NB4 (cell line): ENCODE measurements around the gene LAMB3.

ENCODE experiments used
- DNase-seq: peaks from one replicate; pipeline ENCODE4 v3.0.0; 2010; ENCODE audit warnings: low read depth
- H3K4me3 ChIP-seq: one replicate; pipeline ENCODE4 v1.5.1; 2011; ENCODE audit warnings: mild to moderate bottlenecking, low read depth, low read length, moderate library complexity
- MYC ChIP-seq: IDR thresholded peaks from 2 replicates; pipeline ENCODE4 v1.6.1; 2011; ENCODE audit warnings: low read depth, low read length
- POLR2A ChIP-seq: IDR thresholded peaks from 2 replicates; pipeline ENCODE4 v1.6.1; 2011; ENCODE audit warnings: mild to moderate bottlenecking; ENCODE audit not compliant: insufficient read length; ENCODE audit errors: extremely low read depth
- TF ChIP-seq, protein P1 (sequence below): IDR thresholded peaks from one replicate; pipeline ENCODE4 v1.5.1; 2012; ENCODE audit warnings: low read depth, low read length
- TF ChIP-seq, protein P2 (sequence below): IDR thresholded peaks from 2 replicates; pipeline ENCODE4 v1.6.1; 2011; ENCODE audit warnings: low read depth, low read length

LAMB3 gene

DNA sequence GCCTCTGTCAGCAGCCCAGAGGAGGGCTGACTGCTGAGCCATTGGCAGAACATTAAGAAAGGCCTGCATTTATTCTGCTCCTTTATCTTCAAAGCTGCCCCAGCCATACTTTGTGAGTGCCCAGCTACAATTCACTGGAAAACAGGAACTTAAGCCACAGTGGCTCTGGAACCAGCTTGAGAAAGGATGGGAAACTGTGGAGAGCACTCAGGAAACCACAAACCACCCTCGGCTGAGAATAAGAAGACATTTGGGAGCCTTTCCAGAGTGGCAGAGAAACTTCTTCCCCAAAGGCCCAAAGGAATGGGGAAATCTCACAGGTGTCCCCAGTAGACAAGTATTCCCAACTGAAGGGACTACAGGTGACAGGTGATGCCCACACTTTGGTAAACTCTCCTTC is 1.8 kb downstream of the LAMB3 start:
- DNase-seq: peak; percentile 79
- no peak for TF ChIP-seq MYC
- TF ChIP-seq, protein P1, sequence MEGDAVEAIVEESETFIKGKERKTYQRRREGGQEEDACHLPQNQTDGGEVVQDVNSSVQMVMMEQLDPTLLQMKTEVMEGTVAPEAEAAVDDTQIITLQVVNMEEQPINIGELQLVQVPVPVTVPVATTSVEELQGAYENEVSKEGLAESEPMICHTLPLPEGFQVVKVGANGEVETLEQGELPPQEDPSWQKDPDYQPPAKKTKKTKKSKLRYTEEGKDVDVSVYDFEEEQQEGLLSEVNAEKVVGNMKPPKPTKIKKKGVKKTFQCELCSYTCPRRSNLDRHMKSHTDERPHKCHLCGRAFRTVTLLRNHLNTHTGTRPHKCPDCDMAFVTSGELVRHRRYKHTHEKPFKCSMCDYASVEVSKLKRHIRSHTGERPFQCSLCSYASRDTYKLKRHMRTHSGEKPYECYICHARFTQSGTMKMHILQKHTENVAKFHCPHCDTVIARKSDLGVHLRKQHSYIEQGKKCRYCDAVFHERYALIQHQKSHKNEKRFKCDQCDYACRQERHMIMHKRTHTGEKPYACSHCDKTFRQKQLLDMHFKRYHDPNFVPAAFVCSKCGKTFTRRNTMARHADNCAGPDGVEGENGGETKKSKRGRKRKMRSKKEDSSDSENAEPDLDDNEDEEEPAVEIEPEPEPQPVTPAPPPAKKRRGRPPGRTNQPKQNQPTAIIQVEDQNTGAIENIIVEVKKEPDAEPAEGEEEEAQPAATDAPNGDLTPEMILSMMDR: no peak
- no peak for TF ChIP-seq POLR2A
- TF ChIP-seq, protein P2, sequence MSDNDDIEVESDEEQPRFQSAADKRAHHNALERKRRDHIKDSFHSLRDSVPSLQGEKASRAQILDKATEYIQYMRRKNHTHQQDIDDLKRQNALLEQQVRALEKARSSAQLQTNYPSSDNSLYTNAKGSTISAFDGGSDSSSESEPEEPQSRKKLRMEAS: no peak
- no peak overlapping the region for H3K4me3 ChIP-seq

DNA sequence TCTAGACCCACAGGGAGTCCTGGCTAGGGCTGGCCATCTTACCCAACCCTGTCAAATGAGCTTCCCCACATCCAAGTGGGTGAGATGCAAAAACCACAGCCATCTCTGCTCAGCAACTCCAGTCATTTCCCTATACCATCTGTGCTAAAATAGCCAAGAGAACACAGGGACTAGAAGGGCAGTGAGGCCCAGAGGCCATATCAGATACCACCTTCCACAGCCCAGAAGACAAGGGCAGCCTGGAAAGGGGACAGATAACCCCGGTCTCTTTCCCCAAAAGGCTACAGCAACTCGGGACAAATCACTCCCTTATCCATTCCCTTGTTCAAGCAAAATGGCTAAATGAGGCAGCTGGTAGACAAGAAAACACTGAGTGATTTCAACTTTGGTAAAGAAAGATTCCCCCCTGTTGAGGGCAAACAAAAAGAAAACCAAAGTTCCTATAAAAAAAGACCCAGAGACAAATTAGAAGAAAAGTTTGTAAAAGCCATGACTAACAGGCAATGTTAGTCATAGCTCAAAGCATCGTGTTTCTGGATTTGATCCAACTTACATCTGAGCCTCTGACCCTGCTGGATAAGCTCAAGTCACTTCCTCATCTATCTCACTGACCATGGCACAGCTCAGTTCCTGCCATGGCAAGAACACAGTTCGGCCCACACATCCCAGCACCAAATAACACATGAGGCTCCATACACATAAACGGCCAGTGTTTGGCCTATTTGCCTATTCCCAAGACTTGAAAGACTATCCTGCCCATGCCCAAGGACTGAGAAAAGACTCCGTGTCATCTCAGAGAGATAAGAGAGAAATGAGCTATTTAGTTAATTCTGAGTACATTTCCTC is 3.1 kb downstream of the LAMB3 start:
- TF ChIP-seq MYC (no peak), POLR2A (no peak)
- TF ChIP-seq, protein P1: no peak
- TF ChIP-seq, protein P2: no peak
- DNase-seq: peak; percentile 82
- H3K4me3 ChIP-seq: no peak overlapping the region

DNA sequence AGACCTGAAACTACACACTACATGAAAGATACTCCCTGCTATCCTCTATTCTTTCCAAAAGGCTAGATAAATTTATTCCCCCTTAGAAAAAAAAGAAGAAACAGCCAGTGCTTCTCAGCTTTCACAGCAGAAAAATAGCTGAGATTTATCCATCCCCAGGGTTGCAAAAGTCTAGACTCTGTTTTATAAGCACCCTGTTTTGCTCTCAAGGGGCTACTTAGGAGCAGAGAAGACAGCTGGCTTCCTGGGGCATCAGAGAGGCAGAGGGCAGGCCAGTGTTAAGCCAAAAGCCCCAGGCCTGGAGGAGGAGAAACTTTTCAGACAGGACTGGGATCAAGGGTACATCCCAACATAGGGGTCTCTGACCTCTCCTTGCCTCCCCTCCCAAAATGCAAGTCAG is 3.9 kb downstream of the LAMB3 start:
- TF ChIP-seq POLR2A: no peak
- TF ChIP-seq, protein P2: no peak
- TF ChIP-seq, protein P1: no peak
- TF ChIP-seq MYC: no peak
- DNase-seq: no peak
- H3K4me3 ChIP-seq: no peak overlapping the region

DNA sequence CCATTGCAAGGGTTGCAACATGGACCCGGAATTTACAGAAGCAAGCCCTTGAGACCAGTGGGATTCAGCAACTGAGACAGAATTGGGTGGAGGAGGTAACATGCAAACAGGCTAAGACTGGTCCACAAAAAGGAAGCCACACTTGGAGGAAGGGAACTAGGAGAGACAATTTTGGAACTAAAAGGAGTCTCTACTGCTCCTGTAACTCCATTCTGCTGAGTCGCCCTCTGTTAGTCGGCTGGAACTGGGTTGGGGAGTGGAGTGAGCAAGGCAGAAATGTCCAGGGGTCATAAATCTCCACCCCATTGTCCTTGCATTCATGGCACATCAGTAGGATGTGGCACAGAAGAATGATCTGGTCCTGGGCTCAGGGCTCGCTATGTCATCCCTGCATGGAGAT is 5.1 kb downstream of the LAMB3 start:
- no peak overlapping the region for H3K4me3 ChIP-seq
- DNase-seq: no peak
- no peak for TF ChIP-seq POLR2A
- TF ChIP-seq, protein P1: no peak
- TF ChIP-seq, protein P2: no peak
- TF ChIP-seq MYC: no peak

DNA sequence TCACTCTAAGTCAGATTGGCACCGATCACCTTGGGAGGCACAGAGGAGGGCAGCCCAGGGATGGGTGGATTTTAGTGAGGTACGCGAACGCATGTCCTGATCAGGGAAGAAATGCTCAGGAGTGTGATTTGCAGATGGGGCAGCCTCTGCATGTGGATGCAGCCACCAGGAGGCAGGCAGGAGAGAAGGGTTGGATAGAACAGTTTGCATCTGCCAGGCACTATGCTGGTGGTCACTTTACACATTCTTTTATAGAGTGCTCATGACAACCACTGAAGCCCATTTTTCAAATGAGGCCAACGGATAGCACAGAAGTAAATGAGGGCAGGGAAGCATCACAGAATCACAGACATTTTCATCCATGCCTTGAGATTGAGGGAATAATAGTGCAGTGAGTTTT is 5.7 kb downstream of the LAMB3 start:
- TF ChIP-seq, protein P1: peak; percentile 2
- TF ChIP-seq, protein P2: no peak
- TF ChIP-seq POLR2A (no peak), MYC (no peak)
- no peak for DNase-seq
- H3K4me3 ChIP-seq: no peak overlapping the region
